ENCODE results near the gene CDH6. TPM values are rescaled to one million over a fixed set of nuclear protein-coding genes. Genes with fewer than 3 reads are reported as not detected.

The CDH6 gene
- total and polyA plus RNA-seq, 10 of the 15 experiments (the other 5 are each of a cell fraction or from before 2014, with no cell fraction given): 0.01 TPM; not detected in 9

GRCh38 chr5:31211098-31211497 lies 17.6 kb downstream of the CDH6 start (continued):
- TF ChIP-seq, protein P1, sequence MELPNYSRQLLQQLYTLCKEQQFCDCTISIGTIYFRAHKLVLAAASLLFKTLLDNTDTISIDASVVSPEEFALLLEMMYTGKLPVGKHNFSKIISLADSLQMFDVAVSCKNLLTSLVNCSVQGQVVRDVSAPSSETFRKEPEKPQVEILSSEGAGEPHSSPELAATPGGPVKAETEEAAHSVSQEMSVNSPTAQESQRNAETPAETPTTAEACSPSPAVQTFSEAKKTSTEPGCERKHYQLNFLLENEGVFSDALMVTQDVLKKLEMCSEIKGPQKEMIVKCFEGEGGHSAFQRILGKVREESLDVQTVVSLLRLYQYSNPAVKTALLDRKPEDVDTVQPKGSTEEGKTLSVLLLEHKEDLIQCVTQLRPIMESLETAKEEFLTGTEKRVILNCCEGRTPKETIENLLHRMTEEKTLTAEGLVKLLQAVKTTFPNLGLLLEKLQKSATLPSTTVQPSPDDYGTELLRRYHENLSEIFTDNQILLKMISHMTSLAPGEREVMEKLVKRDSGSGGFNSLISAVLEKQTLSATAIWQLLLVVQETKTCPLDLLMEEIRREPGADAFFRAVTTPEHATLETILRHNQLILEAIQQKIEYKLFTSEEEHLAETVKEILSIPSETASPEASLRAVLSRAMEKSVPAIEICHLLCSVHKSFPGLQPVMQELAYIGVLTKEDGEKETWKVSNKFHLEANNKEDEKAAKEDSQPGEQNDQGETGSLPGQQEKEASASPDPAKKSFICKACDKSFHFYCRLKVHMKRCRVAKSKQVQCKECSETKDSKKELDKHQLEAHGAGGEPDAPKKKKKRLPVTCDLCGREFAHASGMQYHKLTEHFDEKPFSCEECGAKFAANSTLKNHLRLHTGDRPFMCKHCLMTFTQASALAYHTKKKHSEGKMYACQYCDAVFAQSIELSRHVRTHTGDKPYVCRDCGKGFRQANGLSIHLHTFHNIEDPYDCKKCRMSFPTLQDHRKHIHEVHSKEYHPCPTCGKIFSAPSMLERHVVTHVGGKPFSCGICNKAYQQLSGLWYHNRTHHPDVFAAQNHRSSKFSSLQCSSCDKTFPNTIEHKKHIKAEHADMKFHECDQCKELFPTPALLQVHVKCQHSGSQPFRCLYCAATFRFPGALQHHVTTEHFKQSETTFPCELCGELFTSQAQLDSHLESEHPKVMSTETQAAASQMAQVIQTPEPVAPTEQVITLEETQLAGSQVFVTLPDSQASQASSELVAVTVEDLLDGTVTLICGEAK (IDR thresholded peaks at IDR 0.05; ENCODE audit: borderline replicate concordance): no peak

DNA sequence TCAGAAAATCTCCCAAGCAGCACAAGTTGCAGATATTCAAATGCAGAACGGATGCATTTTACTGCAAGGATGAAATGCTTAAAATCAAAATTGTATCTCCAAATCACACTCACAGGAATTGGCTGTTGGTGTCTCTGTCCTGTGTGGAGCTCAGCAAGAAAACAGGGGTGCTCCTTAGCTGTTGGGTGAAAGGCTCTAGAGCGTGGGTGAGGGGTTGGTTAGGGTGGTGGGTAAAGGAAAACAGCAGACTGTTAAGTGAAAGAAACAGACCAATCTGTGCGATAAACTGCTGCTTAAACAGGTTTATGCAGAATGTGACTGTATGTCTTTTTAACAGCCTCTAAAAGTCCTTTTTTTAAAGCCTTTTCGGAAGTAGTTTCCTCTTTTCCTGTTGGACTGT lies 19.8 kb downstream of the CDH6 start:
- POLR2A ChIA-PET: no interaction called here
- Histone ChIP-seq H3K27me3 (replicated peaks in 1 of 2; ENCODE audit: control insufficient read depth in 2 of 2, insufficient read depth in 2 of 2, low read length in 1 of 2) (no peaks in the 10 kb centered on the region), H3K9me3 (replicated peaks; ENCODE audit: control insufficient read depth, insufficient read depth, low read length) (no peaks in the 10 kb centered on the region), H2AFZ (ENCODE audit: control insufficient read depth, low read depth, low read length) (no peak overlapping the region), H3K9ac (ENCODE audit: control insufficient read depth, insufficient read depth, low read length) (no peak overlapping the region), H4K20me1 (ENCODE audit: control insufficient read depth, insufficient read depth) (no peaks in the 10 kb centered on the region), H3K27ac (ENCODE audit: control insufficient read depth, insufficient read depth) (no peak overlapping the region), H3K79me2 (ENCODE audit: control insufficient read depth, insufficient read depth, low read length) (no peaks in the 10 kb centered on the region), H3K4me1 (ENCODE audit: control insufficient read depth, insufficient read depth, low read length) (no peaks in the 10 kb centered on the region), H3K4me2 (ENCODE audit: control insufficient read depth, insufficient read depth) (no peak overlapping the region), H3K36me3 (ENCODE audit: control insufficient read depth in 2 of 2, insufficient read depth in 2 of 2, low read length in 1 of 2) (no peaks in the 10 kb centered on the region), H3K4me3 (no peak overlapping the region)
- in situ Hi-C loops (cut with MboI): no loop called here
- DNase-seq (ENCODE audit: low read depth, low spot score) (no peak), ATAC-seq (no peak), FAIRE-seq (no peak)
- TF ChIP-seq MYB (IDR thresholded peaks at IDR 0.05; ENCODE audit: borderline replicate concordance, low read depth, low read length): no peak
- TF ChIP-seq, protein P2, sequence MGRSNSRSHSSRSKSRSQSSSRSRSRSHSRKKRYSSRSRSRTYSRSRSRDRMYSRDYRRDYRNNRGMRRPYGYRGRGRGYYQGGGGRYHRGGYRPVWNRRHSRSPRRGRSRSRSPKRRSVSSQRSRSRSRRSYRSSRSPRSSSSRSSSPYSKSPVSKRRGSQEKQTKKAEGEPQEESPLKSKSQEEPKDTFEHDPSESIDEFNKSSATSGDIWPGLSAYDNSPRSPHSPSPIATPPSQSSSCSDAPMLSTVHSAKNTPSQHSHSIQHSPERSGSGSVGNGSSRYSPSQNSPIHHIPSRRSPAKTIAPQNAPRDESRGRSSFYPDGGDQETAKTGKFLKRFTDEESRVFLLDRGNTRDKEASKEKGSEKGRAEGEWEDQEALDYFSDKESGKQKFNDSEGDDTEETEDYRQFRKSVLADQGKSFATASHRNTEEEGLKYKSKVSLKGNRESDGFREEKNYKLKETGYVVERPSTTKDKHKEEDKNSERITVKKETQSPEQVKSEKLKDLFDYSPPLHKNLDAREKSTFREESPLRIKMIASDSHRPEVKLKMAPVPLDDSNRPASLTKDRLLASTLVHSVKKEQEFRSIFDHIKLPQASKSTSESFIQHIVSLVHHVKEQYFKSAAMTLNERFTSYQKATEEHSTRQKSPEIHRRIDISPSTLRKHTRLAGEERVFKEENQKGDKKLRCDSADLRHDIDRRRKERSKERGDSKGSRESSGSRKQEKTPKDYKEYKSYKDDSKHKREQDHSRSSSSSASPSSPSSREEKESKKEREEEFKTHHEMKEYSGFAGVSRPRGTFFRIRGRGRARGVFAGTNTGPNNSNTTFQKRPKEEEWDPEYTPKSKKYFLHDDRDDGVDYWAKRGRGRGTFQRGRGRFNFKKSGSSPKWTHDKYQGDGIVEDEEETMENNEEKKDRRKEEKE (IDR thresholded peaks at IDR 0.05): no peak
- no peak for TF ChIP-seq PML (IDR thresholded peaks at IDR 0.05; ENCODE audit: low read length)
- TF ChIP-seq ZNF217 (IDR thresholded peaks at IDR 0.05): no peak
- TF ChIP-seq RAD51 (IDR thresholded peaks at IDR 0.05): no peak
- TF ChIP-seq, protein P3, sequence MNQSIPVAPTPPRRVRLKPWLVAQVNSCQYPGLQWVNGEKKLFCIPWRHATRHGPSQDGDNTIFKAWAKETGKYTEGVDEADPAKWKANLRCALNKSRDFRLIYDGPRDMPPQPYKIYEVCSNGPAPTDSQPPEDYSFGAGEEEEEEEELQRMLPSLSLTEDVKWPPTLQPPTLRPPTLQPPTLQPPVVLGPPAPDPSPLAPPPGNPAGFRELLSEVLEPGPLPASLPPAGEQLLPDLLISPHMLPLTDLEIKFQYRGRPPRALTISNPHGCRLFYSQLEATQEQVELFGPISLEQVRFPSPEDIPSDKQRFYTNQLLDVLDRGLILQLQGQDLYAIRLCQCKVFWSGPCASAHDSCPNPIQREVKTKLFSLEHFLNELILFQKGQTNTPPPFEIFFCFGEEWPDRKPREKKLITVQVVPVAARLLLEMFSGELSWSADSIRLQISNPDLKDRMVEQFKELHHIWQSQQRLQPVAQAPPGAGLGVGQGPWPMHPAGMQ (IDR thresholded peaks at IDR 0.05; ENCODE audit: borderline replicate concordance): no peak
- TF ChIP-seq, protein P4, sequence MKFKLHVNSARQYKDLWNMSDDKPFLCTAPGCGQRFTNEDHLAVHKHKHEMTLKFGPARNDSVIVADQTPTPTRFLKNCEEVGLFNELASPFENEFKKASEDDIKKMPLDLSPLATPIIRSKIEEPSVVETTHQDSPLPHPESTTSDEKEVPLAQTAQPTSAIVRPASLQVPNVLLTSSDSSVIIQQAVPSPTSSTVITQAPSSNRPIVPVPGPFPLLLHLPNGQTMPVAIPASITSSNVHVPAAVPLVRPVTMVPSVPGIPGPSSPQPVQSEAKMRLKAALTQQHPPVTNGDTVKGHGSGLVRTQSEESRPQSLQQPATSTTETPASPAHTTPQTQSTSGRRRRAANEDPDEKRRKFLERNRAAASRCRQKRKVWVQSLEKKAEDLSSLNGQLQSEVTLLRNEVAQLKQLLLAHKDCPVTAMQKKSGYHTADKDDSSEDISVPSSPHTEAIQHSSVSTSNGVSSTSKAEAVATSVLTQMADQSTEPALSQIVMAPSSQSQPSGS (IDR thresholded peaks at IDR 0.05; ENCODE audit: low read length): no peak
- TF ChIP-seq SREBF1 (IDR thresholded peaks at IDR 0.05; ENCODE audit: low read length): no peak
- no peak for TF ChIP-seq CEBPB (IDR thresholded peaks at IDR 0.05; ENCODE audit: borderline replicate concordance in 1 of 2, low read depth in 2 of 2, low read length in 2 of 2)
- WGBS (ENCODE audit: insufficient coverage, insufficient replicate concordance, low lambda C conversion rate, missing lambda C conversion rate): 13% methylated on average over 4 of the region's 4 CpGs
- intact Hi-C loops (cut with micrococcal nuclease; ENCODE audit: unreplicated experiment): no loop called here
- BruUV-seq (replicated peaks): no TSS peak
- RAD21 ChIA-PET (ENCODE audit: unreplicated experiment): no interaction called here
- SMC1A ChIA-PET (ENCODE audit: uncharacterized antibody, unreplicated experiment): interaction anchor here (1.1 kb wide), 1 partner anchor 11 kb away, joined by 3 read pairs; no protein-coding TSS in a partner anchor
- CTCF ChIA-PET: no interaction called here
